Aorta (tissue), 5 donors: ENCODE measurements around the gene NAPG. TPM values are rescaled to one million over a fixed set of nuclear protein-coding genes. Genes with fewer than 3 reads are reported as not detected.
A peak's percentile ranks its signal among the peaks of the same experiment; 100 is the strongest.

Source experiments
- ATAC-seq: fragments of 200-7000 bp; cut with Tn5 transposase; one replicate; pipeline ENCODE4 v1.9.1; 2022; ENCODE audit warnings: moderate library complexity; ENCODE audit not compliant: low FRiP score
- DNase-seq, 2 donors: peaks; one replicate each; pipeline ENCODE4 v3.0.0-alpha.2; 2020
- H3K27ac ChIP-seq, 2 donors: one replicate each; pipeline ENCODE4 v1.5.1; 2013; ENCODE audit warnings: low read length in 2 of 2, mild to moderate bottlenecking in 2 of 2, moderate library complexity in 2 of 2, control low read depth in 1 of 2, inconsistent platforms in 1 of 2, low read depth in 1 of 2
- H3K27me3 ChIP-seq, 2 donors: one replicate each; pipeline ENCODE4 v1.6.1; 2013; ENCODE audit warnings: control low read depth in 1 of 2, low read length in 1 of 2, mild to moderate bottlenecking in 1 of 2, moderate library complexity in 1 of 2; ENCODE audit not compliant: insufficient read depth in 2 of 2, control insufficient read depth in 1 of 2
- H3K36me3 ChIP-seq, 2 donors: one replicate each; pipeline ENCODE4 v1.6.1; 2013; ENCODE audit warnings: control low read depth in 1 of 2, low read length in 1 of 2, mild to moderate bottlenecking in 1 of 2; ENCODE audit not compliant: insufficient read depth in 2 of 2, control insufficient read depth in 1 of 2
- H3K4me1 ChIP-seq, 2 donors: one replicate each; pipeline ENCODE4 v1.6.1; 2013; ENCODE audit warnings: low read length in 2 of 2, control low read depth in 1 of 2, mild to moderate bottlenecking in 1 of 2, moderate library complexity in 1 of 2; ENCODE audit not compliant: insufficient read depth in 2 of 2, control insufficient read depth in 1 of 2
- H3K4me3 ChIP-seq, 2 donors: one replicate each; pipeline ENCODE4 v1.5.1; 2013; ENCODE audit warnings: low read length in 2 of 2, control low read depth in 1 of 2, mild to moderate bottlenecking in 1 of 2
- H3K9me3 ChIP-seq: one replicate; pipeline ENCODE4 v1.6.1; 2013; ENCODE audit warnings: mild to moderate bottlenecking, low read length; ENCODE audit not compliant: control insufficient read depth
- WGBS, 2 donors: extraction: QIAGEN DNeasy Blood & Tissue Kit; methylation state at CpG; one replicate each; pipeline ENCODE4 v1.1.7; 2013; 5-methylcytosine and 5-hydroxymethylcytosine counted together
- intact Hi-C, 2 donors: fragments of 100-400 bp; cut with DNase I; formaldehyde crosslinking; loops; one replicate each; pipeline versions ENCODE4 v1.14.2 to v1.15.0; 2022
- long read RNA-seq, 2 donors: library from polyadenylated mRNA; unstranded; transcript quantifications; one replicate each; pipeline ENCODE4 v2.0.0, GENCODE V29; 2020 to 2021
- polyA plus RNA-seq, 2 donors: library from polyadenylated mRNA; stranded (reverse); fragments of 200-250 nt; gene quantifications; one replicate each; pipeline ENCODE4 v1.2.3, GENCODE V29; 2013
- total RNA-seq, 2 donors: library from RNA; stranded (reverse); fragmentation: NEBNext Ultra II Directional; extraction: Animal tissue kit (Norgen Biotek cat#: 25700); gene quantifications; one replicate each; pipeline ENCODE4 v1.2.1, GENCODE V29; 2021
- donor health status: healthy with polysubstance abuse.
- donor health status: Bipolar disorder and iron deficiency.
- donor health status: DM: no; HTN: no; CAD: no.
- donor health status: DM: no; HTN: no; CAD: no.
- donor health status: DM: yes; HTN: yes; CAD: no.

The NAPG gene
- total RNA-seq (10 to 100 TPM; 36.0 to 49.7 TPM), polyA plus RNA-seq (10 to 100 TPM; 16.6 to 18.3 TPM)
- long read RNA-seq, donor 1, partial matches to known transcripts: 1 of 9 reads
- long read RNA-seq, donor 1, other reads (novel, unspliced or antisense): 7 of 9 reads
- long read RNA-seq, donor 2, partial matches to known transcripts: 2 of 9 reads
- long read RNA-seq, donor 2, other reads (novel, unspliced or antisense): 5 of 9 reads

- intact Hi-C loops: loop anchor here in 1 of 2 donors (10.0 kb wide), 1 partner anchor 841 kb away; no protein-coding TSS in a partner anchor
- peaks cover 0 to 6% of the 10 kb centered on the region in 2 donors for H3K4me1 ChIP-seq
- WGBS, 2 donors: 0% methylated on average over 65 to 68 of the region's 68 CpGs
Observed at GRCh38 chr18:10525697-10526560, at the start of gene NAPG. TSS of gene NAPG (plus strand) at chr18:10526027. CDS start at chr18:10526103, 76 bp downstream.

GRCh38 chr18:10476338-10476791 is 49.5 kb upstream of the NAPG start:
- H3K27me3 ChIP-seq: no peaks in the 10 kb centered on the region
- intact Hi-C loops: no loop called here
- no peaks in the 10 kb centered on the region for H3K36me3 ChIP-seq
- no peak for DNase-seq
- ATAC-seq: no peak
- H3K4me1 ChIP-seq: no peaks in the 10 kb centered on the region
- no peak overlapping the region for H3K27ac ChIP-seq
- no peak overlapping the region for H3K4me3 ChIP-seq
- WGBS, 2 donors: 17 to 25% methylated on average over 9 of the region's 9 CpGs
- no peaks in the 10 kb centered on the region for H3K9me3 ChIP-seq

More at GRCh38 chr18:10525697-10526560, at the start of gene NAPG:
- ATAC-seq (peak; percentile 97), DNase-seq (peak; percentile 96 to 97)
- H3K4me3 ChIP-seq: peak within 1 kb of the TSS; percentile 81 to 83
- H3K36me3 ChIP-seq: no peaks in the 10 kb centered on the region
- H3K9me3 ChIP-seq: no peaks in the 10 kb centered on the region
- peak within 1 kb of the TSS; percentile 38 to 53 for H3K27ac ChIP-seq
- no peaks in the 10 kb centered on the region for H3K27me3 ChIP-seq

GRCh38 chr18:10477121-10477862 is 48.5 kb upstream of the NAPG start:
- intact Hi-C loops: no loop called here
- H3K9me3 ChIP-seq: no peaks in the 10 kb centered on the region
- no peak overlapping the region for H3K27ac ChIP-seq
- H3K27me3 ChIP-seq: no peaks in the 10 kb centered on the region
- WGBS, 2 donors: 55 to 58% methylated on average over 3 of the region's 3 CpGs
- H3K4me1 ChIP-seq: no peaks in the 10 kb centered on the region
- H3K4me3 ChIP-seq: no peak overlapping the region
- no peaks in the 10 kb centered on the region for H3K36me3 ChIP-seq
- ATAC-seq (no peak), DNase-seq (no peak)

- Histone ChIP-seq H3K36me3 (no peaks in the 10 kb centered on the region), H3K4me1 (no peaks in the 10 kb centered on the region), H3K27ac (no peak overlapping the region), H3K27me3 (no peaks in the 10 kb centered on the region), H3K9me3 (no peaks in the 10 kb centered on the region), H3K4me3 (no peak overlapping the region)
- intact Hi-C loops: no loop called here
- DNase-seq (no peak), ATAC-seq (no peak)
- WGBS, 2 donors: 91 to 92% methylated on average over 2 of the region's 2 CpGs
Observed at GRCh38 chr18:10477863-10478260, 48.0 kb upstream of the NAPG start.

- Histone ChIP-seq H3K9me3 (no peaks in the 10 kb centered on the region), H3K27me3 (no peaks in the 10 kb centered on the region), H3K4me1 (no peaks in the 10 kb centered on the region), H3K4me3 (no peak overlapping the region), H3K36me3 (no peaks in the 10 kb centered on the region), H3K27ac (no peak overlapping the region)
- WGBS, 2 donors: 66 to 69% methylated on average over 9 of the region's 9 CpGs
- ATAC-seq (no peak), DNase-seq (no peak)
- intact Hi-C loops: no loop called here
Observed at GRCh38 chr18:10481831-10482230, 44.0 kb upstream of the NAPG start.

GRCh38 chr18:10482363-10482984 is 43.4 kb upstream of the NAPG start:
- no peaks in the 10 kb centered on the region for H3K36me3 ChIP-seq
- no peaks in the 10 kb centered on the region for H3K27me3 ChIP-seq
- no peak overlapping the region for H3K4me3 ChIP-seq
- DNase-seq (no peak), ATAC-seq (no peak)
- 90 to 96% methylated on average over 11 of the region's 11 CpGs for WGBS, 2 donors
- H3K4me1 ChIP-seq: no peaks in the 10 kb centered on the region
- no peak overlapping the region for H3K27ac ChIP-seq
- intact Hi-C loops: no loop called here
- H3K9me3 ChIP-seq: no peaks in the 10 kb centered on the region

- intact Hi-C loops: no loop called here
- Histone ChIP-seq H3K4me1 (no peaks in the 10 kb centered on the region), H3K36me3 (peaks cover 0 to 3% of the 10 kb centered on the region in 2 donors), H3K4me3 (no peak overlapping the region), H3K27ac (no peak overlapping the region), H3K9me3 (no peaks in the 10 kb centered on the region), H3K27me3 (no peaks in the 10 kb centered on the region)
- WGBS, 2 donors: 85 to 89% methylated on average over 20 of the region's 20 CpGs
- DNase-seq (peak in 1 of 2 donors; percentile 71), ATAC-seq (peak; percentile 5)
Observed at GRCh38 chr18:10482985-10483949, 42.6 kb upstream of the NAPG start.
